Measurements from ENCODE around the gene CPTP. TPM values are rescaled to one million over a fixed set of nuclear protein-coding genes. Genes with fewer than 3 reads are reported as not detected.
A peak's percentile ranks its signal among the peaks of the same experiment; 100 is the strongest.

CPTP gene
- polyA plus RNA-seq, 3 donors: 6.4 to 7.7 (median 7.4) TPM

- intact Hi-C loops (cut with micrococcal nuclease): no loop called here
- Histone ChIP-seq H2AFZ (ENCODE audit: insufficient read depth, low read depth, low read length, poor library complexity, severe bottlenecking) (no peak overlapping the region), H3K27me3 (ENCODE audit: control insufficient read depth in 2 of 2, insufficient read depth in 2 of 2, low read length in 2 of 2) (no peaks in the 10 kb centered on the region), H3K79me2 (ENCODE audit: insufficient read depth, low read length) (no peaks in the 10 kb centered on the region), H3K4me2 (replicated peaks; ENCODE audit: extremely low read depth, low read length, poor library complexity, severe bottlenecking) (no peak overlapping the region), H3K9ac (ENCODE audit: insufficient read depth, low read length, poor library complexity, severe bottlenecking) (no peak overlapping the region), H3K9me3 (replicated peaks in 1 of 2; ENCODE audit: control insufficient read depth in 1 of 2, insufficient read depth in 1 of 2, low read length in 2 of 2) (no peaks in the 10 kb centered on the region), H3K4me3 (replicated peaks in 1 of 3; ENCODE audit: low read depth in 2 of 3, low read length in 3 of 3) (no peak overlapping the region), H3K36me3 (replicated peaks in 1 of 2; ENCODE audit: control insufficient read depth in 1 of 2, insufficient read depth in 2 of 2, low read length in 2 of 2) (no peaks in the 10 kb centered on the region), H3K27ac (ENCODE audit: low read depth in 1 of 2, low read length in 2 of 2) (no peak overlapping the region), H3K4me1 (ENCODE audit: control insufficient read depth in 1 of 2, insufficient read depth in 2 of 2, low read length in 2 of 2) (no peaks in the 10 kb centered on the region), H4K20me1 (ENCODE audit: insufficient read depth, low read length) (no peaks in the 10 kb centered on the region)
- no peak overlapping the region for H3K4me3 Mint-ChIP-seq
- H3K27ac Mint-ChIP-seq: peak overlapping the region in 1 of 7 donors; percentile 57
- peaks cover 1 to 3% (median 3%) of the 10 kb centered on the region in 3 donors for H3K27me3 Mint-ChIP-seq (ENCODE audit: low read depth in 3 of 3)
- peaks cover 0 to 4% (median 0%) of the 10 kb centered on the region in 7 donors for H3K9me3 Mint-ChIP-seq
- TF ChIP-seq CTCF (IDR thresholded peaks at IDR 0.05): no peak
- DNase-seq: peak in 1 of 3 donors; percentile 63
- H3K36me3 Mint-ChIP-seq: no peaks in the 10 kb centered on the region
- 79% methylated on average over 25 of the region's 26 CpGs for WGBS (ENCODE audit: insufficient coverage)
- no peaks in the 10 kb centered on the region for H3K4me1 Mint-ChIP-seq
Observed at GRCh38 chr1:1281533-1282321, 42.9 kb upstream of the CPTP start.

DNA sequence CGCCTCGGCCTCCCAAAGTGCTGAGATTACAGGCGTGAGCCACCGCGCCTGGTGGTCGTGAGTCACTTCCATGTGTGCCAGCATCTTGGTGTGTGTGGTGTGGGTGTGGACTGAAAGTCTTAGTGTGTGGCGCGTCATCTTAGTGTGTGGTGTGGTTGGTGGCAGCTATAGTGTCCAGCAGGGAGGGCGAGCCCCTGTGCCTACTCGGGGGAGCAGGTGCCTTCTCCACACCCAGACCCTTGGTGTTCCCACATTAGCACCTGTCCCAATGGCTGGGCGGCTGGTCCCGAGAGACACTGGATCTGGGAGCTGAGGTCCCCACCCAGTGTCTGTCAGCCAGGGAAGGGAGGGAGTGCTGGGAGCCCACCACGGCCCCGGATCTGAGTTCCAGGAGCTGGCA is 41.6 kb upstream of the CPTP start:
- Histone ChIP-seq H2AFZ (ENCODE audit: insufficient read depth, low read depth, low read length, poor library complexity, severe bottlenecking) (no peak overlapping the region), H3K27ac (ENCODE audit: low read depth in 1 of 2, low read length in 2 of 2) (no peak overlapping the region), H3K27me3 (ENCODE audit: control insufficient read depth in 2 of 2, insufficient read depth in 2 of 2, low read length in 2 of 2) (no peaks in the 10 kb centered on the region), H3K9ac (ENCODE audit: insufficient read depth, low read length, poor library complexity, severe bottlenecking) (no peak overlapping the region), H4K20me1 (ENCODE audit: insufficient read depth, low read length) (no peaks in the 10 kb centered on the region), H3K4me1 (ENCODE audit: control insufficient read depth in 1 of 2, insufficient read depth in 2 of 2, low read length in 2 of 2) (no peaks in the 10 kb centered on the region), H3K79me2 (ENCODE audit: insufficient read depth, low read length) (no peaks in the 10 kb centered on the region), H3K4me3 (replicated peaks in 1 of 3; ENCODE audit: low read depth in 2 of 3, low read length in 3 of 3) (no peak overlapping the region), H3K9me3 (replicated peaks in 1 of 2; ENCODE audit: control insufficient read depth in 1 of 2, insufficient read depth in 1 of 2, low read length in 2 of 2) (no peaks in the 10 kb centered on the region), H3K4me2 (replicated peaks; ENCODE audit: extremely low read depth, low read length, poor library complexity, severe bottlenecking) (no peak overlapping the region), H3K36me3 (replicated peaks in 1 of 2; ENCODE audit: control insufficient read depth in 1 of 2, insufficient read depth in 2 of 2, low read length in 2 of 2) (no peaks in the 10 kb centered on the region)
- WGBS (ENCODE audit: insufficient coverage): 89% methylated on average over 11 of the region's 14 CpGs
- no peaks in the 10 kb centered on the region for H3K4me1 Mint-ChIP-seq
- peak in 1 of 3 donors; percentile 44 for DNase-seq
- peaks cover 0 to 4% (median 0%) of the 10 kb centered on the region in 7 donors for H3K9me3 Mint-ChIP-seq
- H3K4me3 Mint-ChIP-seq: no peak overlapping the region
- no peaks in the 10 kb centered on the region for H3K36me3 Mint-ChIP-seq
- intact Hi-C loops (cut with micrococcal nuclease): no loop called here
- peak overlapping the region in 2 of 7 donors; percentile 14 to 43 for H3K27ac Mint-ChIP-seq
- no peak for TF ChIP-seq CTCF (IDR thresholded peaks at IDR 0.05)
- H3K27me3 Mint-ChIP-seq (ENCODE audit: low read depth in 3 of 3): peaks cover 1 to 3% (median 3%) of the 10 kb centered on the region in 3 donors
